Measurements from ENCODE around the gene TEX12. TPM values are rescaled to one million over a fixed set of nuclear protein-coding genes. Genes with fewer than 3 reads are reported as not detected.
"Not testable (repeated sequence)": the region's sequence is repeated elsewhere in the genome, so short reads cannot be mapped to it uniquely, and the experiment has no call there.

Gene TEX12
- total RNA-seq, 2 donors from 2014 or later = 0.42 TPM; not detected in 1

GRCh38 chr11:112182867-112183266 is 15.7 kb downstream of the TEX12 start:
- Histone ChIP-seq H3K9me3 (no peaks in the 10 kb centered on the region), H3K4me1 (no peaks in the 10 kb centered on the region), H3K27me3 (no peaks in the 10 kb centered on the region), H3K36me3 (no peaks in the 10 kb centered on the region), H3K27ac (no peak overlapping the region), H3K4me3 (no peak overlapping the region), H3K9ac (ENCODE audit: low read depth in 2 of 2, low read length in 2 of 2) (no peak overlapping the region)
- TF ChIP-seq, protein P1, sequence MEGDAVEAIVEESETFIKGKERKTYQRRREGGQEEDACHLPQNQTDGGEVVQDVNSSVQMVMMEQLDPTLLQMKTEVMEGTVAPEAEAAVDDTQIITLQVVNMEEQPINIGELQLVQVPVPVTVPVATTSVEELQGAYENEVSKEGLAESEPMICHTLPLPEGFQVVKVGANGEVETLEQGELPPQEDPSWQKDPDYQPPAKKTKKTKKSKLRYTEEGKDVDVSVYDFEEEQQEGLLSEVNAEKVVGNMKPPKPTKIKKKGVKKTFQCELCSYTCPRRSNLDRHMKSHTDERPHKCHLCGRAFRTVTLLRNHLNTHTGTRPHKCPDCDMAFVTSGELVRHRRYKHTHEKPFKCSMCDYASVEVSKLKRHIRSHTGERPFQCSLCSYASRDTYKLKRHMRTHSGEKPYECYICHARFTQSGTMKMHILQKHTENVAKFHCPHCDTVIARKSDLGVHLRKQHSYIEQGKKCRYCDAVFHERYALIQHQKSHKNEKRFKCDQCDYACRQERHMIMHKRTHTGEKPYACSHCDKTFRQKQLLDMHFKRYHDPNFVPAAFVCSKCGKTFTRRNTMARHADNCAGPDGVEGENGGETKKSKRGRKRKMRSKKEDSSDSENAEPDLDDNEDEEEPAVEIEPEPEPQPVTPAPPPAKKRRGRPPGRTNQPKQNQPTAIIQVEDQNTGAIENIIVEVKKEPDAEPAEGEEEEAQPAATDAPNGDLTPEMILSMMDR (IDR thresholded peaks at IDR 0.05) = no peak
- intact Hi-C loops (cut with DNase I) = no loop called here
- no peak for DNase-seq

- no peaks in the 10 kb centered on the region for H3K36me3 ChIP-seq
- intact Hi-C loops (cut with DNase I) = no loop called here
- no peak overlapping the region for H3K4me3 ChIP-seq
- DNase-seq = no peak
- H3K27me3 ChIP-seq = no peaks in the 10 kb centered on the region
- H3K27ac ChIP-seq = no peak overlapping the region
- no peaks in the 10 kb centered on the region for H3K9me3 ChIP-seq
- no peaks in the 10 kb centered on the region for H3K4me1 ChIP-seq
- H3K9ac ChIP-seq (ENCODE audit: low read depth in 2 of 2, low read length in 2 of 2) = no peak overlapping the region
- TF ChIP-seq, protein P1 (IDR thresholded peaks at IDR 0.05) = no peak
Measured at GRCh38 chr11:112185883-112186282, 18.7 kb downstream of the TEX12 start.

DNA sequence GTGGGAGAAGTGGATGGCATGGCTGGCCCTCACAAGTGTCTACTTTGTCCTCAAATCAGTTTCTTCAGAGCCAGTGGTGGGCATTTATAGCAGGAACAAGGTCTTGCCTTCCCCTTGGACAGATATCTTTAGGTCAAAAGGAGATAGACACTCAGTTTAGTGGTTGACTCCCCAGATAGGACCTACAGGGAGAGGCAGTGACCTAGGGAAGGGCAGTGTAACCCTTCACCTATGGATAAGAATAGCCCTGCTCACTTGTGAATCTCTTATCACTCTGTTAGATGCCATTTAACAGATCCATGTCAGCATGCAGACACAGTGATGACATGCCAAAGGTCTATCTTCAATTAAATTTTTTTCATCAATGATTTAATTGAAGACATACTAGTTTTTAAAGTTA is 19.1 kb downstream of the TEX12 start:
- TF ChIP-seq, protein P1 (IDR thresholded peaks at IDR 0.05) = no peak
- no peaks in the 10 kb centered on the region for H3K9me3 ChIP-seq
- H3K36me3 ChIP-seq = no peaks in the 10 kb centered on the region
- intact Hi-C loops (cut with DNase I) = no loop called here
- no peaks in the 10 kb centered on the region for H3K27me3 ChIP-seq
- no peak for DNase-seq
- H3K9ac ChIP-seq (ENCODE audit: low read depth in 2 of 2, low read length in 2 of 2) = no peak overlapping the region
- no peak overlapping the region for H3K27ac ChIP-seq
- H3K4me3 ChIP-seq = no peak overlapping the region
- no peaks in the 10 kb centered on the region for H3K4me1 ChIP-seq

DNA sequence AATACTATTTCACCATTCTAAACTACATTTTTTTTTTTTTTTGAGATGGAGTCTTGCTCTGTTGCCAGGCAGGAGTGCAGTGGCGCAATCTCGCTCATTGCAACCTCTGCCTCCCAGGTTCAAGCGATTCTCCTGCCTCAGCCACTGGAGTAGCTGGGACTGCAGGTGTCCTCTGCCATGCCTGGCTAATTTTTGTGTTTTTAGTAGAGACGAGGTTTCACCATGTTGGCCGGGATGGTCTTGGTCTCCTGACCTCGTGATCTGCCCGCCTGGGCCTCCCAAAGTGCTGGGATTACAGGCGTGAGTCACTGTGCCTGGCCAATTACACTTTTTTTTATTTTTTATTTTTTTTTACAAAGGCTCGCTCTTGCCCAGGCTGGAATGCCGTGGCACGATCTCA is 27.9 kb downstream of the TEX12 start:
- H3K4me3 ChIP-seq; H3K9me3 ChIP-seq; intact Hi-C loops (cut with DNase I); H3K9ac ChIP-seq (ENCODE audit: low read depth in 2 of 2, low read length in 2 of 2); H3K27ac ChIP-seq; H3K27me3 ChIP-seq; H3K4me1 ChIP-seq; DNase-seq; H3K36me3 ChIP-seq: not testable (repeated sequence)

- no peaks in the 10 kb centered on the region for H3K36me3 ChIP-seq
- TF ChIP-seq, protein P1 (IDR thresholded peaks at IDR 0.05) = no peak
- H3K27ac ChIP-seq = no peak overlapping the region
- no peaks in the 10 kb centered on the region for H3K9me3 ChIP-seq
- no peak for DNase-seq
- intact Hi-C loops (cut with DNase I) = no loop called here
- H3K9ac ChIP-seq (ENCODE audit: low read depth in 2 of 2, low read length in 2 of 2) = no peak overlapping the region
- no peaks in the 10 kb centered on the region for H3K4me1 ChIP-seq
- H3K27me3 ChIP-seq = no peaks in the 10 kb centered on the region
- H3K4me3 ChIP-seq = no peak overlapping the region
Measured at GRCh38 chr11:112195951-112196351, 28.8 kb downstream of the TEX12 start.

- Histone ChIP-seq H3K9ac (ENCODE audit: low read depth in 2 of 2, low read length in 2 of 2) (no peak overlapping the region), H3K27me3 (no peaks in the 10 kb centered on the region), H3K4me1 (no peaks in the 10 kb centered on the region), H3K9me3 (no peaks in the 10 kb centered on the region), H3K27ac (no peak overlapping the region), H3K36me3 (no peaks in the 10 kb centered on the region), H3K4me3 (no peak overlapping the region)
- intact Hi-C loops (cut with DNase I) = no loop called here
- TF ChIP-seq, protein P1 (IDR thresholded peaks at IDR 0.05) = no peak
- DNase-seq = no peak
Measured at GRCh38 chr11:112196519-112197087, 29.4 kb downstream of the TEX12 start.

DNA sequence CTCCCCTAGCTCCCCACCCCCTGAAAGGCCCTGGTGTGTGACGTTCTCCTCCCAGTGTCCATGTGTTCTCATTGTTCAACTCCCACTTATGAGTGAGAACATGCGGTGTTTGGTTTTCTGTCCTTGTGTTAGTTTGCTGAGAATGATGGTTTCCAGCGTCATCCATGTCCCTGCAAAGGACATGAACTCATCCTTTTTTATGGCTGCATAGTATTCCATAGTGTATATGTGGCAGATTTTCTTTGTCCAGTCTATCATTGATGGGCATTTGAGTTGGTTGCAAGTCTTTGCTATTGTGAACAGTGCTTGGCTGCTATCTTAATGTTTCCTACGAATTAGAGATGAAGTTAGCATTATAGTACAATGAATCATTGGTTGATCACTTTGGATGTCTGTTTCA is 31.9 kb downstream of the TEX12 start:
- H3K4me1 ChIP-seq; H3K27me3 ChIP-seq; H3K27ac ChIP-seq; H3K4me3 ChIP-seq; H3K9me3 ChIP-seq; H3K9ac ChIP-seq (ENCODE audit: low read depth in 2 of 2, low read length in 2 of 2); intact Hi-C loops (cut with DNase I); DNase-seq; H3K36me3 ChIP-seq: not testable (repeated sequence)

Measured in colonic mucosa (tissue), 4 donors.